ENCODE data around the gene HTATSF1.

Gene HTATSF1

GRCh38 chrX:136496186-136496763 is 1.1 kb upstream of the HTATSF1 start:
- DNase-seq (ENCODE audit: low spot score): no peak

GRCh38 chrX:136496764-136497555 is 432 bp upstream of the HTATSF1 start:
- peak; percentile 87 for DNase-seq (ENCODE audit: low spot score)

DNA sequence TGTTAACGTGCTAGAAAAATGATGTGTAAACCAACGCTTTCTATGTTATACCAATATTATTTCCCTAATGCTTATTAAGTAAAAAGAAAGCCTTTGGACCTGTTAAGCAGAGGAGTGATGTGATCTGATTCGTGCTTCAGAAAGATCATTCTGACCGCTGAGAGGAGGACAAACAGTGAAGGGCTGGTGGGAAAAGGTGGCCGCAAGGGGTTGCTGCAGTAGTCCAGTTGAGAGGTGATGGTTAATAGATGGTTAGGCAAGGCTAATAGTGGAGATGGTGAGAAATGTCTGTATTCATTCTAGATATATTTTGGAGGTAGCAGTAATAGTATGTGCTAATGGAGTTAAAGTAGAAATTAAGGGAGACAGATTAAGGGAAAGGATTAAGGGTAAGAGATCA is 21.7 kb downstream of the HTATSF1 start:
- no peak for DNase-seq (ENCODE audit: low spot score)

DNA sequence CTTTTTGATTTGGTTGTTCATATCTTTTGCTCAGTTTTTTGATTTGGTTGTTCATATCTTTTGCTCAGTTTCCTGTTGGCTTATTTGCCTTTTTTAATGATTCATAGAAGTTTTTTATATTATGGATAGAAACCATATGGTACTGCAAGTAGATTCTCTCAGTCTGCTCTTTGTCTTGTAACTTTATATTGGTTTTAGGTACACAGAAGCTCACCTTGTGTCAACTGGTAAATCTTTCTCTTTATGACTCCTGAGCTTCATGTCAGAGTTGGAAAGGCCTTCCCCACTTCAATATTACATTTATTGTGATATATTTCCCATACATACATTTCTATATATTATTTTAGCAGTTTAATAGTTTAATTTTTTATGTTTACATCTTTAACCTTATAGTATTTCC is 26.4 kb downstream of the HTATSF1 start:
- DNase-seq (ENCODE audit: low spot score): no peak

- DNase-seq (ENCODE audit: low spot score): no peak
Measured at GRCh38 chrX:136525738-136526606, 28.6 kb downstream of the HTATSF1 start.

- DNase-seq (ENCODE audit: low spot score): no peak
Measured at GRCh38 chrX:136528645-136529315, 31.4 kb downstream of the HTATSF1 start.

DNA sequence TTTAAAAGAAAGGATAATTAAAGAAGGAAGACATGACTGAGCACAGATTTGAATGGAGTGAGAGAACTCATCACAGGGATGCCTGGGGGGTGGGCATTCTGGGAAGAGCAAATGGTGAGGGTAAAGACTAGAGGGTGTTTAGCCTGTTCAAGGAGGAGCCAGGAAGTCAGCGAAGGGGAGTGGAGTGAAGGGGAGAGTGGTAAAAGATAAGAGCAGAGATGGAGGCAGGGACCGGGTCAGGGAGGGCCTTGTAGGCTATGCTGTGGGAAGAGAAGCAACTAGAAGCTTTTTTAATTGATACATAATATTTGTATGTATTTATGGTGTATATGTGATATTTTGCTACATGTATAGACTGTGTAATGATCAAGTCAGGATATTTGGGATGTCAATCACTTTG is 32.4 kb downstream of the HTATSF1 start:
- DNase-seq (ENCODE audit: low spot score): no peak

DNA sequence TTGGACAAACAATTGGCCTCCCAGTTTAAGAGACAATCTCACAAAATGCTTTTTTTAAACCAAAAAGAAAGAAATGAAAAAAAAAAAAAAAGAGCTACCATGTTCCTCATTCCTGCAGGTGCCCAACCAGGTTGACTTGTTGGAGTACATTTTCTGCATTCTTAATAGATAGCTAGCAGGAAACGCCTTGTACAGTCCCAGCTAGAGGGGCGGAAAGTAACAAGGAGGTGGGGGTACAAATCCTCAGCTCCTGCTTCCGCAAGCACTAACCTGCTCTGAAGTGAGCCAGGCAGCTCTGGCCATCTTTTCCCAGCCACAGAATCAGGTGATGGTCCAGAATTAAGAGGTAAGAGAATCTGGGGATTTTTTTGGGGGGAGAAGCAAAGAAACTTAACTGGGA is 34.6 kb downstream of the HTATSF1 start, which contains the start of gene VGLL1:
Gene VGLL1, plus strand, starts transcription at position 265 of the 400 bp plus-strand sequence. CDS start 3,806 bp downstream, outside the sequence.
- no peak for DNase-seq (ENCODE audit: low spot score)

- no peak for DNase-seq (ENCODE audit: low spot score)
Measured at GRCh38 chrX:136534131-136534530, 36.7 kb downstream of the HTATSF1 start.

DNA sequence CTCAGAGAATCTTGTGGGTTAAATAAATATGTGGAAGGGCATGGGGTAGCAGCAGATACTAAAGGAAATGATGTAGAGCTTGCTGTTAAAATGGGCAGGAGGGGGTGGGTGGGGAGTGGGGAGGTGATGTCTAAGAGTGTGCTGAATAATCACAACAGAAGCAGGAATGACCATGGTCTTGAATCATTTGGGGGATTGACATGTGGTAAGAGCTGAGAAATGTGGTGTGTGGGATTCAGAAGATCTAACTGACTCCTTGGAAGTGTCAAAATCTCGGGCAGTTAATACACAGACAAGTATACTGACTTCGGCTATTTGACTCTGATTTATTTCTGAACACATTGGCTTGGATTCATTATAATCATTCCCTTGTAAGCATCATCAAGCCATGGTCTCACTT is 41.4 kb downstream of the HTATSF1 start:
- no peak for DNase-seq (ENCODE audit: low spot score)

DNA sequence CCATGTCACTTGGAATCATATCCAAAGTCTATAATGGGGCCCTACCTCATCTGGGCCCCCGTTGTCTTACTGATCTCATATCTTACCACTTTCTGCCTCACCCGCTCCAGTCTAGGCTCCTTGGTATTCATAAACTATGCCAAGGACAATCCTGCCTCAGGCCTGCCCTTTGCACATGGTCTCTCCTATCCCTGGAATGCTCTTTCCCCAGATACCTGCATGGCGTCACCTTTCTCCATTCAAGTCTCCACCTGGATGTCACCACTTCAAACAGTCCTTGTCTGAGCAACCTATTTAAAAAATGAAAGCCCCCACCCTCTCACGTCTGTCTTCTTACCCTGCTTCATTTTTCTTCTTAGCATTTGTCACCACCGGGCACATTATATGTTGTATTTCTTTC is 42.8 kb downstream of the HTATSF1 start:
- DNase-seq (ENCODE audit: low spot score): no peak

DNA sequence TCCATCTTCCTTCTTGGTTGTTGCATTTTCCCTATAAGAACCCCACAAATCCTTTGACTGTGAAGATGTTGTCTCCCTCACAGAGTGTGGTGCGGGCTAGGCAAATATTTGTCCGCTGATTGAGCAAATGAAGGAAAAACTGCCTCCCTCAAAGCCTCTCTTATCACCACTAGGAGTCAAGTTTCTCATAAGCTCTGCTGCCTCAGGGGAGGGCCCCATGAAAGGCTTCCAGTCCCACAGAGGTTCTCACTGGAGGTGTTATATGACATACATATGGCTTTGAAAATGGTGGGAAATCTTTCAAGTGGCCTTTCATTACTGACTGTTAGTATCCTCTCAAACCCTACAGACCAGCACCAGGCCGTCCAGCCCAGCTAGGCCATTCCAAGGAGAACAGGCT is 43.9 kb downstream of the HTATSF1 start:
- no peak for DNase-seq (ENCODE audit: low spot score)

DNA sequence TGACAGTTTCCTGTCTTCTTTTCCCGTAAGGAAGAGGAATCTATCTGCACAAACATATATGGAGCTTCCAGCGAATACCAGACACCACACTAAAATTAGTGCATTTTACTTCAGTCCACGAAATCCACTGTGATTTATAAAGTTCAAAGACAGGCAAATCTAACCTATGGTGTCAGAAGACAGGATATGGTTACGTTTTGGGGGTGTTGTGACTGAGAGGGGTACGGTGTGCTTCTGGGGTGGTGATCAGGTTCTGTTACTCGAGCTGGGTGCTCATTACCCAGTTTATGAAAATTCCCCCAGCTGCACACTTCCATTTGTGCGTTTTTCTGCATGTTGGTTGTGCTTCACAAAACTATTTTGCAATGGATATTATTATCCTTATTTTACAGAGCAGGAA is 44.9 kb downstream of the HTATSF1 start:
- DNase-seq (ENCODE audit: low spot score): no peak

DNA sequence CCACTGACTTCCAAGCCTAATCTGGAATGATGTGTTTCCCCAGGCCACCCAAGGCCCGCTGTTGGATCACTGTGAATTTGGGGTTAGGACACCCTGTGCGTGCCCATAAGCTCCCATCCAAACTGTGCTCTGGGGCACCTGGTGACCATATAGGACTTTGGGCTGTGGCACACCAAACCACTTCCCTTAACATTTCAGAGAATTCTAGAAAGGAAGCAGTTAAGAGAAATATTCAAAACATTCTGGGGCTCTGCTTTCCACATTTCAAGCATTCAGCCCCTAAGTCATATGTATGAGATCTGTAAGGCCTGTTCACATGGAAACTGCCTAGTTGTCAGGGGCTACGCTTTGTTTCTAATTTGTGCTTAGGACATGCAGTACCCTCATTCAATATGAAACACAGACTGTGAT is 49.0 kb downstream of the HTATSF1 start:
- no peak for DNase-seq (ENCODE audit: low spot score)

- no peak for DNase-seq (ENCODE audit: low spot score)
Measured at GRCh38 chrX:136549226-136549625, 51.8 kb downstream of the HTATSF1 start.

- no peak for DNase-seq (ENCODE audit: low spot score)
Measured at GRCh38 chrX:136551410-136551809, 54.0 kb downstream of the HTATSF1 start.

DNA sequence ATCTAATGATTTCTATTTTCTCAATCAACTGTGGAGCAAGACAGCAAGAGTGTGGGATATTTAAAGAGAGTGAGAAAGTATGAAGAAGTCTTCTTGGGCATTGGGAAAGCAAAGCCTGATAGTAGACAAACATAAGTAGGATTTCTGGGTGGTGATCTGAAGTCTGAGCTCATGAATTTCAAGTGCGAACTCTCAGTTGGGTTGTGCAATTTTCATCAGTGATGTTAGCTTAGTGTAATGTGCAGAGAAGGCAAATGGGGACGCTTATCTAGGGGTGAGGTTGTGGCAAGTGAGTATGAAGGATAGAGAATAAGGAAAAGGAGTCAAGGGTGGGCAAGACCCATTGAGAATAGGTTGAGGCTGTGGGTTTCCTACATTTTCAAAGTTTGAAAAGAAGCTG is 58.3 kb downstream of the HTATSF1 start:
- DNase-seq (ENCODE audit: low spot score): no peak

All from activated CD4-positive, alpha-beta T cell treated with anti-CD3 and anti-CD28 coated beads, Interleukin-2, Interleukin-4, amounts not matched to agents 100 ng/mL and 50 ng/mL, durations not matched to agents 16 hours and 8 hours (primary cell).